HepG2 (cell line): Measurements from ENCODE around the gene CSNK1D. TPM values are rescaled to one million over a fixed set of nuclear protein-coding genes. Genes with fewer than 3 reads are reported as not detected.

Source experiments
- ATRX ChIP-seq: sonication (generic); formaldehyde crosslinking; IDR thresholded peaks from 2 replicates; pipeline ENCODE4 v1.4.0; 2020; ENCODE audit warnings: missing genetic modification reagents, borderline replicate concordance
- CBFB ChIP-seq: sonication (generic); formaldehyde crosslinking; IDR thresholded peaks from 2 replicates; pipeline ENCODE4 v1.4.0; 2020; ENCODE audit warnings: missing genetic modification reagents
- IKZF4 ChIP-seq: sonication (generic); formaldehyde crosslinking; IDR thresholded peaks from 2 replicates; pipeline ENCODE4 v1.5.1; 2020; ENCODE audit warnings: borderline replicate concordance, mild to moderate bottlenecking, low read depth, missing genetic modification reagents; ENCODE audit errors: not compliant biosample characterization
- POLR2AphosphoS5 ChIP-seq: IDR thresholded peaks from 2 replicates; pipeline ENCODE4 v1.6.1; 2012; ENCODE audit warnings: low read depth, low read length
- RBFOX2 ChIP-seq: fragments of 200-400 bp; formaldehyde crosslinking; IDR thresholded peaks from 2 replicates; pipeline ENCODE4 v1.6.1; 2017; ENCODE audit warnings: low read depth, mild to moderate bottlenecking, low read length
- ZC3H13 ChIP-seq: sonication (generic); formaldehyde crosslinking; IDR thresholded peaks from 2 replicates; pipeline ENCODE4 v1.8.1; 2023; ENCODE audit warnings: mild to moderate bottlenecking, missing genetic modification reagents, moderate library complexity
- ZFP90 ChIP-seq: sonication (generic); formaldehyde crosslinking; IDR thresholded peaks from 2 replicates; pipeline ENCODE4 v1.8.0; 2022; ENCODE audit warnings: missing genetic modification reagents, mild to moderate bottlenecking, inconsistent platforms, borderline replicate concordance
- ZNF468 ChIP-seq: sonication (generic); formaldehyde crosslinking; IDR thresholded peaks from 2 replicates; pipeline ENCODE4 v1.8.0; 2022; ENCODE audit warnings: mild to moderate bottlenecking, moderate library complexity, missing genetic modification reagents
- ZNF644 ChIP-seq: IDR thresholded peaks from 2 replicates; pipeline ENCODE4 v1.6.1; 2016; ENCODE audit warnings: low read depth
- ZNF724P ChIP-seq: sonication (generic); formaldehyde crosslinking; IDR thresholded peaks from 2 replicates; pipeline ENCODE4 v1.8.0; 2022; ENCODE audit warnings: missing genetic modification reagents, borderline replicate concordance
- polyA plus RNA-seq, 8 experiments: library from polyadenylated mRNA; depleted of rRNA in 3 of 8; stranded (reverse) in 7 of 8; unstranded in 1 of 8; fragments of >200 nt; fragmentation: Illumina TruSeq in 4 of 8; extraction: Trizol in 4 of 8; gene quantifications; 2 replicates each; pipeline versions ENCODE4 v1.2.1 to v1.2.3, GENCODE V29; 2011 to 2016; ENCODE audit warnings: low read depth in 4 of 8, missing spikeins in 1 of 8, mixed read lengths in 1 of 8; ENCODE audit not compliant: insufficient read depth in 1 of 8
- total RNA-seq, 5 experiments: library from RNA; depleted of rRNA; stranded (reverse); fragments of >200 nt; fragmentation: Illumina TruSeq; extraction: Trizol; gene quantifications; 2 replicates each; pipeline ENCODE4 v1.2.3, GENCODE V29; 2016; ENCODE audit warnings: low read depth in 1 of 5
- TF ChIP-seq, protein P1 (sequence below): sonication (generic); formaldehyde crosslinking; IDR thresholded peaks from 2 replicates; pipeline ENCODE4 v1.4.0; 2020; ENCODE audit warnings: missing genetic modification reagents
- TF ChIP-seq, protein P2 (sequence below): sonication (generic); formaldehyde crosslinking; conservative IDR thresholded peaks from 2 replicates; pipeline ENCODE4 v1.5.0; 2020; ENCODE audit warnings: missing genetic modification reagents
- TF ChIP-seq, protein P3 (sequence below): sonication (generic); formaldehyde crosslinking; IDR thresholded peaks from 2 replicates; pipeline ENCODE4 v1.4.0; 2020; ENCODE audit warnings: mild to moderate bottlenecking, missing genetic modification reagents

Gene CSNK1D
- total and polyA plus RNA-seq, 2 of the 13 experiments (the other 11 are each of a cell fraction or from before 2014, with no cell fraction given) = 31.5 to 128 TPM

DNA sequence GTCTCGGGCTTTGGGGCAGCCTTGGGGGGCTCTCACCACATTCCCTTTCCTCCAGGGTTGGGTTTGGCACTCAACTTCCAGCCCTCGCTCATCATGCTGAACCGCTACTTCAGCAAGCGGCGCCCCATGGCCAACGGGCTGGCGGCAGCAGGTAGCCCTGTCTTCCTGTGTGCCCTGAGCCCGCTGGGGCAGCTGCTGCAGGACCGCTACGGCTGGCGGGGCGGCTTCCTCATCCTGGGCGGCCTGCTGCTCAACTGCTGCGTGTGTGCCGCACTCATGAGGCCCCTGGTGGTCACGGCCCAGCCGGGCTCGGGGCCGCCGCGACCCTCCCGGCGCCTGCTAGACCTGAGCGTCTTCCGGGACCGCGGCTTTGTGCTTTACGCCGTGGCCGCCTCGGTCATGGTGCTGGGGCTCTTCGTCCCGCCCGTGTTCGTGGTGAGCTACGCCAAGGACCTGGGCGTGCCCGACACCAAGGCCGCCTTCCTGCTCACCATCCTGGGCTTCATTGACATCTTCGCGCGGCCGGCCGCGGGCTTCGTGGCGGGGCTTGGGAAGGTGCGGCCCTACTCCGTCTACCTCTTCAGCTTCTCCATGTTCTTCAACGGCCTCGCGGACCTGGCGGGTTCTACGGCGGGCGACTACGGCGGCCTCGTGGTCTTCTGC lies 36.3 kb downstream of the CSNK1D start (continued):
- TF ChIP-seq, protein P1, sequence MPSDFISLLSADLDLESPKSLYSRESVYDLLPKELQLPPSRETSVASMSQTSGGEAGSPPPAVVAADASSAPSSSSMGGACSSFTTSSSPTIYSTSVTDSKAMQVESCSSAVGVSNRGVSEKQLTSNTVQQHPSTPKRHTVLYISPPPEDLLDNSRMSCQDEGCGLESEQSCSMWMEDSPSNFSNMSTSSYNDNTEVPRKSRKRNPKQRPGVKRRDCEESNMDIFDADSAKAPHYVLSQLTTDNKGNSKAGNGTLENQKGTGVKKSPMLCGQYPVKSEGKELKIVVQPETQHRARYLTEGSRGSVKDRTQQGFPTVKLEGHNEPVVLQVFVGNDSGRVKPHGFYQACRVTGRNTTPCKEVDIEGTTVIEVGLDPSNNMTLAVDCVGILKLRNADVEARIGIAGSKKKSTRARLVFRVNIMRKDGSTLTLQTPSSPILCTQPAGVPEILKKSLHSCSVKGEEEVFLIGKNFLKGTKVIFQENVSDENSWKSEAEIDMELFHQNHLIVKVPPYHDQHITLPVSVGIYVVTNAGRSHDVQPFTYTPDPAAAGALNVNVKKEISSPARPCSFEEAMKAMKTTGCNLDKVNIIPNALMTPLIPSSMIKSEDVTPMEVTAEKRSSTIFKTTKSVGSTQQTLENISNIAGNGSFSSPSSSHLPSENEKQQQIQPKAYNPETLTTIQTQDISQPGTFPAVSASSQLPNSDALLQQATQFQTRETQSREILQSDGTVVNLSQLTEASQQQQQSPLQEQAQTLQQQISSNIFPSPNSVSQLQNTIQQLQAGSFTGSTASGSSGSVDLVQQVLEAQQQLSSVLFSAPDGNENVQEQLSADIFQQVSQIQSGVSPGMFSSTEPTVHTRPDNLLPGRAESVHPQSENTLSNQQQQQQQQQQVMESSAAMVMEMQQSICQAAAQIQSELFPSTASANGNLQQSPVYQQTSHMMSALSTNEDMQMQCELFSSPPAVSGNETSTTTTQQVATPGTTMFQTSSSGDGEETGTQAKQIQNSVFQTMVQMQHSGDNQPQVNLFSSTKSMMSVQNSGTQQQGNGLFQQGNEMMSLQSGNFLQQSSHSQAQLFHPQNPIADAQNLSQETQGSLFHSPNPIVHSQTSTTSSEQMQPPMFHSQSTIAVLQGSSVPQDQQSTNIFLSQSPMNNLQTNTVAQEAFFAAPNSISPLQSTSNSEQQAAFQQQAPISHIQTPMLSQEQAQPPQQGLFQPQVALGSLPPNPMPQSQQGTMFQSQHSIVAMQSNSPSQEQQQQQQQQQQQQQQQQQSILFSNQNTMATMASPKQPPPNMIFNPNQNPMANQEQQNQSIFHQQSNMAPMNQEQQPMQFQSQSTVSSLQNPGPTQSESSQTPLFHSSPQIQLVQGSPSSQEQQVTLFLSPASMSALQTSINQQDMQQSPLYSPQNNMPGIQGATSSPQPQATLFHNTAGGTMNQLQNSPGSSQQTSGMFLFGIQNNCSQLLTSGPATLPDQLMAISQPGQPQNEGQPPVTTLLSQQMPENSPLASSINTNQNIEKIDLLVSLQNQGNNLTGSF (CRISPR knock-in tag) = no peak
- TF ChIP-seq IKZF4 (no peak), RBFOX2 (peak; percentile 82), ZNF468 (CRISPR knock-in tag) (no peak), ZC3H13 (CRISPR knock-in tag) (no peak), ZFP90 (CRISPR knock-in tag) (no peak), ZNF724P (CRISPR knock-in tag) (no peak), ZNF644 (CRISPR knock-in tag) (no peak), POLR2AphosphoS5 (no peak), CBFB (CRISPR knock-in tag) (no peak), ATRX (CRISPR knock-in tag) (no peak)
- TF ChIP-seq, protein P2, sequence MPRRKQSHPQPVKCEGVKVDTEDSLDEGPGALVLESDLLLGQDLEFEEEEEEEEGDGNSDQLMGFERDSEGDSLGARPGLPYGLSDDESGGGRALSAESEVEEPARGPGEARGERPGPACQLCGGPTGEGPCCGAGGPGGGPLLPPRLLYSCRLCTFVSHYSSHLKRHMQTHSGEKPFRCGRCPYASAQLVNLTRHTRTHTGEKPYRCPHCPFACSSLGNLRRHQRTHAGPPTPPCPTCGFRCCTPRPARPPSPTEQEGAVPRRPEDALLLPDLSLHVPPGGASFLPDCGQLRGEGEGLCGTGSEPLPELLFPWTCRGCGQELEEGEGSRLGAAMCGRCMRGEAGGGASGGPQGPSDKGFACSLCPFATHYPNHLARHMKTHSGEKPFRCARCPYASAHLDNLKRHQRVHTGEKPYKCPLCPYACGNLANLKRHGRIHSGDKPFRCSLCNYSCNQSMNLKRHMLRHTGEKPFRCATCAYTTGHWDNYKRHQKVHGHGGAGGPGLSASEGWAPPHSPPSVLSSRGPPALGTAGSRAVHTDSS (CRISPR knock-in tag) = no peak
- TF ChIP-seq, protein P3, sequence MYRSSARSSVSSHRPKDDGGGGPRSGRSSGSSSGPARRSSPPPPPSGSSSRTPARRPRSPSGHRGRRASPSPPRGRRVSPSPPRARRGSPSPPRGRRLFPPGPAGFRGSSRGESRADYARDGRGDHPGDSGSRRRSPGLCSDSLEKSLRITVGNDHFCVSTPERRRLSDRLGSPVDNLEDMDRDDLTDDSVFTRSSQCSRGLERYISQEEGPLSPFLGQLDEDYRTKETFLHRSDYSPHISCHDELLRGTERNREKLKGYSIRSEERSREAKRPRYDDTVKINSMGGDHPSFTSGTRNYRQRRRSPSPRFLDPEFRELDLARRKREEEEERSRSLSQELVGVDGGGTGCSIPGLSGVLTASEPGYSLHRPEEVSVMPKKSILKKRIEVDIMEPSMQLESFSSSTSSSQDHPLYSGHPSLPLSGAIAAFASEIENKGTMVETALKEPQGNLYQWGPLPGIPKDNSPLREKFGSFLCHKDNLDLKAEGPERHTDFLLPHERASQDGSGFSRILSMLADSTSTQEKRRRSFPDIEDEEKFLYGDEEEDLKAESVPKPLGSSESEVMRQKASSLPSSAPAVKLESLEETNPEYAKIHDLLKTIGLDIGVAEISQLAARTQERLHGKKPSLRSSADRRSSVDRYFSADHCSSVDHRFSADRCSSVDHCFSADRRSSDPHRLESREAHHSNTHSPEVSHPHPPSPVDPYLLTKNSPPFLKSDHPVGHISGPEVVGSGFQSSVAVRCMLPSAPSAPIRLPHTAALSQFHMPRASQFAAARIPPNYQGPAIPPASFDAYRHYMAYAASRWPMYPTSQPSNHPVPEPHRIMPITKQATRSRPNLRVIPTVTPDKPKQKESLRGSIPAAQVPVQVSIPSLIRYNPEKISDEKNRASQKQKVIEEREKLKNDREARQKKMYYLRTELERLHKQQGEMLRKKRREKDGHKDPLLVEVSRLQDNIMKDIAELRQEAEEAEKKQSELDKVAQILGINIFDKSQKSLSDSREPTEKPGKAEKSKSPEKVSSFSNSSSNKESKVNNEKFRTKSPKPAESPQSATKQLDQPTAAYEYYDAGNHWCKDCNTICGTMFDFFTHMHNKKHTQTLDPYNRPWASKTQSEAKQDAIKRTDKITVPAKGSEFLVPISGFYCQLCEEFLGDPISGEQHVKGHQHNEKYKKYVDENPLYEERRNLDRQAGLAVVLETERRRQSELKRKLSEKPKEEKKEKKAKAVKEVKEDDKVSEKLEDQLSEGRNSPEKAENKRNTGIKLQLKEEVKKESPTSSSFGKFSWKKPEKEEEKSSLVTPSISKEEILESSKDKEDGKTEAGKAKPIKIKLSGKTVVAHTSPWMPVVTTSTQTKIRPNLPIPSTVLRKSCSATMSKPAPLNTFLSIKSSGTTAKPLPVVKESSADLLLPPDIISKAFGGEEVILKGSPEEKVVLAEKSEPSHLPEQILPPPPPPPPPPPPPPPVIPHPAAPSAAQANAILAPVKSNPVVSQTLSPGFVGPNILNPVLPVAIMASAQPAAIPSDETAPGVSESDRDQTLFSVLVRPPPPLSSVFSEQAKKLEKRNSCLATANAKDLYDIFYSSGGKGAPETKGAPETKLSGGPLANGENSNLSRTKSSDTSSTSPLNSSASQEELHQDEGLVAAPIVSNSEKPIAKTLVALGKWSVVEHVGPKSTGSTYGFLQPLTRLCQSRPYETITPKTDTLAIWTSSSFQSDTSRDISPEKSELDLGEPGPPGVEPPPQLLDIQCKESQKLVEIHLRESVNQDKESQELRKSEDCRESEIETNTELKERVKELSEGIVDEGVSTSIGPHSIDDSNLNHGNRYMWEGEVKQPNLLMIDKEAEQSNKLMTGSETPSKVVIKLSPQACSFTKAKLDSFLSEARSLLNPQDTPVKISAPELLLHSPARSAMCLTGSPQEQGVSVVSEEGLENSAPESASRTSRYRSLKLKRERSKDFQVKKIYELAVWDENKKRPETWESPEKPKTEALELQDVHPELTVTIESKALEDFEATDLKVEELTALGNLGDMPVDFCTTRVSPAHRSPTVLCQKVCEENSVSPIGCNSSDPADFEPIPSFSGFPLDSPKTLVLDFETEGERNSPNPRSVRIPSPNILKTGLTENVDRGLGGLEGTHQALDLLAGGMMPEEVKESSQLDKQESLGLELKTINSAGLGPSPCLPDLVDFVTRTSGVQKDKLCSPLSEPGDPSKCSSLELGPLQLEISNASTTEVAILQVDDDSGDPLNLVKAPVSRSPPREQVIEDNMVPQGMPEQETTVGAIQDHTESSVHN (CRISPR knock-in tag) = no peak
